Keratinocyte (primary cell): ENCODE data around the gene USP13. TPM values are rescaled to one million over a fixed set of nuclear protein-coding genes. Genes with fewer than 3 reads are reported as not detected.

Source experiments
- DNase-seq: peaks from one replicate; pipeline ENCODE4 v3.0.0-alpha.2; 2011; ENCODE audit warnings: low read depth, missing footprints, low spot score
- FAIRE-seq: peaks from 2 replicates; lab custom pipeline; 2011; peaks lifted over from hg19 to GRCh38; lab: Jason Lieb, UNC
- H2AFZ ChIP-seq: 2 replicates; pipeline ENCODE4 v1.6.0; 2012; ENCODE audit warnings: low read length, control low read depth, inconsistent platforms; ENCODE audit not compliant: control insufficient read depth
- H3K27ac ChIP-seq: 2 replicates; pipeline ENCODE4 v1.5.1; 2011; ENCODE audit warnings: low read length; ENCODE audit not compliant: control insufficient read depth, insufficient read depth
- H3K27me3 ChIP-seq: 3 replicates; pipeline ENCODE4 v1.6.0; 2011; ENCODE audit warnings: low read length; ENCODE audit not compliant: control insufficient read depth, insufficient read depth; ENCODE audit errors: extremely low read depth
- H3K36me3 ChIP-seq, 2 experiments: 2 replicates in 1 of 2; 3 replicates in 1 of 2; pipeline ENCODE4 v1.5.1; 2011; ENCODE audit warnings: low read length in 2 of 2, mild to moderate bottlenecking in 1 of 2; ENCODE audit not compliant: control insufficient read depth in 2 of 2, insufficient read depth in 2 of 2; ENCODE audit errors: extremely low read depth in 1 of 2
- H3K4me1 ChIP-seq: 3 replicates; pipeline ENCODE4 v1.5.1; 2011; ENCODE audit warnings: low read length; ENCODE audit not compliant: control insufficient read depth, insufficient read depth; ENCODE audit errors: extremely low read depth
- H3K4me2 ChIP-seq: 3 replicates; pipeline ENCODE4 v1.6.0; 2011; ENCODE audit warnings: low read depth, low read length; ENCODE audit not compliant: control insufficient read depth, insufficient read depth; ENCODE audit errors: extremely low read depth
- H3K4me3 ChIP-seq, 3 experiments: fragments of 200-600 bp in 1 of 3; sonication (generic) in 1 of 3; 2 replicates in 2 of 3; 3 replicates in 1 of 3; pipeline ENCODE4 v1.5.1; 2011 to 2016; ENCODE audit warnings: low read length in 3 of 3, mild to moderate bottlenecking in 3 of 3, control low read depth in 2 of 3, inconsistent platforms in 1 of 3, low read depth in 1 of 3, mixed read lengths in 1 of 3, mixed run types in 1 of 3, moderate library complexity in 1 of 3; ENCODE audit not compliant: control insufficient read depth in 2 of 3, insufficient read depth in 2 of 3; ENCODE audit errors: extremely low read depth in 1 of 3
- H3K79me2 ChIP-seq: 2 replicates; pipeline ENCODE4 v1.6.0; 2012; ENCODE audit warnings: low read length; ENCODE audit not compliant: control insufficient read depth, insufficient read depth
- H3K9ac ChIP-seq: 3 replicates; pipeline ENCODE4 v1.6.0; 2011; ENCODE audit warnings: low read length; ENCODE audit not compliant: control insufficient read depth, insufficient read depth; ENCODE audit errors: extremely low read depth
- H3K9me1 ChIP-seq: 3 replicates; pipeline ENCODE4 v1.6.0; 2011; ENCODE audit warnings: low read length; ENCODE audit not compliant: control insufficient read depth, insufficient read depth; ENCODE audit errors: extremely low read depth
- H3K9me3 ChIP-seq: 2 replicates; pipeline ENCODE4 v1.5.1; 2012; ENCODE audit warnings: low read depth, low read length; ENCODE audit not compliant: control insufficient read depth
- H4K20me1 ChIP-seq: 3 replicates; pipeline ENCODE4 v1.6.0; 2011; ENCODE audit warnings: low read length; ENCODE audit not compliant: control insufficient read depth, insufficient read depth; ENCODE audit errors: extremely low read depth
- CTCF ChIP-seq, 3 experiments: IDR thresholded peaks in 1 of 3; conservative IDR thresholded peaks in 1 of 3; optimal IDR thresholded peaks in 1 of 3; 2 replicates in 2 of 3; 3 replicates in 1 of 3; pipeline versions ENCODE3 to v1.5.1; 2011; ENCODE audit warnings: low read length in 3 of 3, mild to moderate bottlenecking in 3 of 3, moderate library complexity in 2 of 3, control low read depth in 1 of 3, inconsistent platforms in 1 of 3; ENCODE audit not compliant: insufficient read depth in 2 of 3; ENCODE audit errors: extremely low read depth in 1 of 3
- EZH2 ChIP-seq: IDR thresholded peaks from one replicate; pipeline ENCODE4 v1.6.1; 2012; ENCODE audit warnings: inconsistent platforms, mild to moderate bottlenecking, low read length, moderate library complexity
- dilution Hi-C: fragments of 300-500 bp; cut with MboI; formaldehyde crosslinking; loops from one replicate; pipeline ENCODE4 v1.7.0; 2020; ENCODE audit warnings: low sequenced_read_pairs; ENCODE audit not compliant: extremely low pct_ligation_motif_present
- polyA plus RNA-seq, 5 experiments: library from polyadenylated mRNA; depleted of rRNA in 3 of 5; stranded (reverse) in 3 of 5; stranded (forward) in 1 of 5; unstranded in 1 of 5; fragments of >200 nt; gene quantifications; 1 replicate in 1 of 5; 2 replicates in 3 of 5; 3 replicates in 1 of 5; pipeline versions ENCODE4 v1.2.1 to v1.2.3, GENCODE V29; 2011 to 2012; ENCODE audit warnings: missing spikeins in 2 of 5, low read depth in 1 of 5, low replicate concordance in 1 of 5
- small RNA-seq, 3 experiments: library from RNA; depleted of rRNA; stranded (forward); fragments of <200 nt; gene quantifications; one replicate each; pipeline ENCODE3, GENCODE V24; 2012; ENCODE audit warnings: low read depth in 3 of 3, low replicate concordance in 1 of 3; ENCODE audit not compliant: insufficient read length in 3 of 3

The USP13 gene
- polyA plus RNA-seq, 1 donor (not counting 4 experiments of a cell fraction or from before 2014, with no cell fraction given) = 3.3 TPM

- Histone ChIP-seq H3K9ac (no peak overlapping the region), H3K27me3 (no peaks in the 10 kb centered on the region), H4K20me1 (no peaks in the 10 kb centered on the region), H3K9me1 (no peaks in the 10 kb centered on the region), H3K4me1 (no peaks in the 10 kb centered on the region), H2AFZ (no peak overlapping the region), H3K4me3 (no peak overlapping the region), H3K9me3 (no peaks in the 10 kb centered on the region), H3K36me3 (no peaks in the 10 kb centered on the region), H3K4me2 (no peak overlapping the region), H3K27ac (no peak overlapping the region), H3K79me2 (no peaks in the 10 kb centered on the region)
- dilution Hi-C loops = no loop called here
- DNase-seq = no peak
- no peak for FAIRE-seq
- TF ChIP-seq EZH2 (no peak), CTCF (optimal IDR thresholded peaks at IDR 0.05 in 1 of 3, IDR thresholded peaks at IDR 0.05 in 1 of 3, conservative IDR thresholded peaks at IDR 0.05 in 1 of 3; ENCODE audit: extremely low read depth in 1 of 3, insufficient read depth in 2 of 3, low read length in 3 of 3) (no peak)
These were observed 180.5 kb downstream of the USP13 start for GRCh38 chr3:179833294-179833693.

DNA sequence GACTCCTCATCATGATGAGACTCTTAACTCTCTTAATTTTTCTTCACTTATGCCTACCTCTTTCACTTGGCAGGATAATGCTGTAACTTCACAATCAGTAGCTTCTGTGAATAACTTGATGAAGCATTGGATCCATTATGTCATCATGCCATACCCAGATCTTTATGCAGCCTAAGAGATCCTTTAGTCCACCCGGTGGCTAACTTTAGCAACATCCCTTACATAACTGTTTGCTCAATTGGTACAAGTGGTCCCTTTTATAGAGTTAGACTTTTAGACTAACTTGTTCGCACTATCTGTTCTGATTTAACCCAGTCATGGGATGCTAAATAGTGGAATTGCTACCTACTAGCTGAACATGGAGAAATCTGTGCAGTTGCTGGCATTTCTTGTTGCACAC is 184.5 kb downstream of the USP13 start:
- no peak overlapping the region for H3K9ac ChIP-seq
- TF ChIP-seq EZH2 (no peak), CTCF (optimal IDR thresholded peaks at IDR 0.05 in 1 of 3, IDR thresholded peaks at IDR 0.05 in 1 of 3, conservative IDR thresholded peaks at IDR 0.05 in 1 of 3; ENCODE audit: extremely low read depth in 1 of 3, insufficient read depth in 2 of 3, low read length in 3 of 3) (no peak)
- DNase-seq = no peak

More for the DNA sequence above, 184.5 kb downstream of the USP13 start:
- Histone ChIP-seq H3K79me2 (no peaks in the 10 kb centered on the region), H3K4me2 (no peak overlapping the region), H3K4me3 (no peak overlapping the region), H3K27ac (no peak overlapping the region), H3K36me3 (no peaks in the 10 kb centered on the region), H4K20me1 (no peaks in the 10 kb centered on the region), H3K4me1 (peaks cover 12% of the 10 kb centered on the region), H3K9me1 (no peaks in the 10 kb centered on the region), H3K9me3 (no peaks in the 10 kb centered on the region), H2AFZ (no peak overlapping the region), H3K27me3 (no peaks in the 10 kb centered on the region)
- no peak for FAIRE-seq
- dilution Hi-C loops = no loop called here

Small RNA genes lying within 50 kb of the gene (small RNA-seq; reads per million reads assigned to genes)
- 0 reads per million in 3 experiments for gene RF01210

Other genes with a start within 250 kb of the USP13 start
- gene GNB4, start 201.6 kb upstream of the USP13 start, polyA plus RNA-seq = 35.1 to 51.1 TPM (median 42.2 TPM) in 3 replicates
- gene ACTL6A, start 90.1 kb upstream of the USP13 start, polyA plus RNA-seq = 59.3 to 106 TPM (median 65.0 TPM) in 3 replicates
- gene MRPL47, start 48.4 kb upstream of the USP13 start, polyA plus RNA-seq = 39.0 to 80.8 TPM (median 45.1 TPM) in 3 replicates
- 28.7 to 70.6 TPM (median 34.5 TPM) in 3 replicates for gene NDUFB5, start 48.2 kb upstream of the USP13 start, polyA plus RNA-seq